GM21367 (cell line): Measurements from ENCODE around the gene DEDD2.

Source experiments
- ATAC-seq: cut with Tn5 transposase; IDR thresholded peaks from one replicate; pipeline ENCODE4 v1.9.1; 2021; ENCODE audit not compliant: unreplicated experiment

Gene DEDD2

GRCh38 chr19:42229855-42230351 is 12.4 kb upstream of the DEDD2 start:
- ATAC-seq: no peak

GRCh38 chr19:42229301-42229854 is 11.9 kb upstream of the DEDD2 start:
- ATAC-seq: no peak

GRCh38 chr19:42228641-42229040 is 11.2 kb upstream of the DEDD2 start:
- no peak for ATAC-seq

GRCh38 chr19:42226886-42227285 is 9.4 kb upstream of the DEDD2 start:
- no peak for ATAC-seq

- no peak for ATAC-seq
These were observed 8.3 kb upstream of the DEDD2 start for GRCh38 chr19:42225718-42226292.

GRCh38 chr19:42224940-42225717 is 7.7 kb upstream of the DEDD2 start:
- no peak for ATAC-seq

GRCh38 chr19:42220751-42221097 is 3.2 kb upstream of the DEDD2 start:
- ATAC-seq: no peak

- peak; percentile 62 for ATAC-seq
These were observed 2.6 kb upstream of the DEDD2 start, which contains the start of gene ZNF526 for GRCh38 chr19:42219812-42220750. Gene ZNF526, plus strand, starts transcription at chr19:42220312. Its CDS starts 4,092 bp downstream, at chr19:42224404.

- ATAC-seq: peak; percentile 6
These were observed 591 bp downstream of the DEDD2 start for GRCh38 chr19:42216653-42217519.

GRCh38 chr19:42214810-42215485 is 2.5 kb downstream of the DEDD2 start:
- no peak for ATAC-seq

GRCh38 chr19:42212886-42213285 is 4.6 kb downstream of the DEDD2 start:
- ATAC-seq: no peak

- no peak for ATAC-seq
These were observed 8.9 kb downstream of the DEDD2 start for GRCh38 chr19:42208612-42209011.

GRCh38 chr19:42207767-42208271 is 9.7 kb downstream of the DEDD2 start:
- ATAC-seq: no peak

GRCh38 chr19:42206871-42207755 is 10.4 kb downstream of the DEDD2 start:
- no peak for ATAC-seq

- ATAC-seq: no peak
These were observed 12.8 kb downstream of the DEDD2 start for GRCh38 chr19:42204664-42205063.

GRCh38 chr19:42203700-42204099 is 13.8 kb downstream of the DEDD2 start:
- ATAC-seq: no peak

- no peak for ATAC-seq
These were observed 15.1 kb downstream of the DEDD2 start for GRCh38 chr19:42202290-42202880.
